Panc1 (cell line): Measurements from ENCODE around the gene PDCD11. TPM values are rescaled to one million over a fixed set of nuclear protein-coding genes. Genes with fewer than 3 reads are reported as not detected.

Experiments
- ATAC-seq: fragments of 200-7000 bp; cut with Tn5 transposase; 2 replicates; pipeline ENCODE4 v1.9.1; 2020; ENCODE audit warnings: mild to moderate bottlenecking, moderate library complexity
- BruUV-seq: library from RNA; stranded (reverse); fragments of 400-500 nt; replicated peaks from 2 replicates; lab custom pipeline; 2021; lab: Mats Ljungman, UMichigan
- CTCF ChIA-PET: fragments of 300-600 bp; sonication (Branson Sonifier 250); formaldehyde crosslinking; loops from one replicate; lab custom pipeline; 2022; ENCODE audit warnings: antibody characterized with exemption; lab: Charles Lee
- POLR2A ChIA-PET: fragments of 300-600 bp; sonication (Branson Sonifier 250); formaldehyde crosslinking; loops from one replicate; lab custom pipeline; 2022; ENCODE audit warnings: antibody characterized with exemption; lab: Charles Lee
- DNase-seq: peaks from one replicate; pipeline ENCODE4 v3.0.0-alpha.2; 2010; ENCODE audit warnings: low read depth, low spot score
- H3K27ac ChIP-seq: 2 replicates; pipeline ENCODE4 v1.5.1; 2011; ENCODE audit warnings: mild to moderate bottlenecking, low read length, inconsistent platforms
- H3K27me3 ChIP-seq: fragments of 200-500 bp; sonication (Bioruptor generic); 2 replicates; pipeline ENCODE4 v1.6.0; 2014; ENCODE audit warnings: low read length, inconsistent platforms; ENCODE audit not compliant: control insufficient read depth, insufficient read depth
- H3K36me3 ChIP-seq: fragments of 200-500 bp; sonication (Bioruptor generic); 2 replicates; pipeline ENCODE4 v1.5.1; 2014; ENCODE audit warnings: inconsistent platforms, mild to moderate bottlenecking, low read length, moderate library complexity; ENCODE audit not compliant: control insufficient read depth, insufficient read depth
- H3K4me1 ChIP-seq: 2 replicates; pipeline ENCODE4 v1.5.1; 2011; ENCODE audit warnings: inconsistent platforms, mild to moderate bottlenecking, low read length, moderate library complexity; ENCODE audit not compliant: control insufficient read depth, insufficient read depth
- H3K4me3 ChIP-seq, 2 experiments: 2 replicates each; pipeline ENCODE4 v1.5.1; 2011 to 2012; ENCODE audit warnings: low read depth in 2 of 2, low read length in 2 of 2, mild to moderate bottlenecking in 2 of 2, inconsistent platforms in 1 of 2, moderate library complexity in 1 of 2
- H3K9me3 ChIP-seq: fragments of 200-500 bp; sonication (Bioruptor generic); 2 replicates; pipeline ENCODE4 v1.5.1; 2014; ENCODE audit warnings: low read depth, mild to moderate bottlenecking, inconsistent platforms, low read length, moderate library complexity; ENCODE audit not compliant: control insufficient read depth, insufficient read depth
- CTCF ChIP-seq: fragments of 450-650 bp; IDR thresholded peaks from 2 replicates; pipeline ENCODE4 v1.5.1; 2017; ENCODE audit warnings: mild to moderate bottlenecking
- POLR2AphosphoS5 ChIP-seq: IDR thresholded peaks from 2 replicates; pipeline ENCODE4 v1.6.1; 2012; ENCODE audit warnings: mild to moderate bottlenecking, low read depth, low read length, moderate library complexity
- REST ChIP-seq, 2 experiments: IDR thresholded peaks; 2 replicates each; pipeline ENCODE4 v1.6.1; 2011 to 2012; ENCODE audit warnings: low read depth in 2 of 2, control low read depth in 1 of 2, low read length in 1 of 2, mild to moderate bottlenecking in 1 of 2, moderate library complexity in 1 of 2; ENCODE audit not compliant: insufficient read depth in 1 of 2
- SIN3A ChIP-seq: IDR thresholded peaks from 2 replicates; pipeline ENCODE4 v1.6.1; 2012; ENCODE audit warnings: low read depth, mild to moderate bottlenecking, low read length, moderate library complexity, borderline replicate concordance; ENCODE audit not compliant: insufficient read depth
- TCF7L2 ChIP-seq: IDR thresholded peaks from 2 replicates; pipeline ENCODE4 v1.6.1; 2011; ENCODE audit warnings: mild to moderate bottlenecking, low read depth, low read length, inconsistent platforms
- in situ Hi-C: cut with HindIII; loops from 2 replicates; pipeline ENCODE4 v1.10.0; 2016; ENCODE audit warnings: low sequenced_read_pairs, low pct_unique_long_range_greater_than_20kb
- intact Hi-C: fragments of 100-400 bp; cut with micrococcal nuclease; formaldehyde crosslinking; loops from one replicate; pipeline ENCODE4 v1.10.0; 2022; ENCODE audit not compliant: unreplicated experiment
- total RNA-seq: library from RNA; stranded (reverse); gene quantifications from one replicate; pipeline ENCODE4 v1.2.1, GENCODE V29; 2021; ENCODE audit not compliant: unreplicated experiment

Gene PDCD11
- total RNA-seq, 1 experiment from 2014 or later, result 92.8 TPM

- Histone ChIP-seq H3K27me3 (no peaks in the 10 kb centered on the region; the same call in 1 of the 2 replicates), H3K4me1 (no peaks in the 10 kb centered on the region), H3K4me3 (no peak overlapping the region), H3K36me3 (no peaks in the 10 kb centered on the region), H3K9me3 (no peaks in the 10 kb centered on the region), H3K27ac (no peak overlapping the region)
- ChIA-PET CTCF (no interaction called here), POLR2A (interaction anchor here (0.6 kb wide), 1 partner anchor 45 kb away, joined by 3 read pairs; no protein-coding TSS in a partner anchor)
- intact Hi-C loops (no loop called here), in situ Hi-C loops (no loop called here)
- no peak for DNase-seq
- BruUV-seq, result no TSS peak
- TF ChIP-seq CTCF (no peak), TCF7L2 (no peak), SIN3A (no peak), POLR2AphosphoS5 (no peak), REST (IDR thresholded peaks at IDR 0.05; ENCODE audit: insufficient read depth in 1 of 2, low read depth in 2 of 2, low read length in 1 of 2) (no peak)
- peak; percentile 32; the same call in 1 of the 2 replicates for ATAC-seq
These were observed 72.8 kb downstream of the PDCD11 start for GRCh38 chr10:103469201-103469600.

GRCh38 chr10:103470761-103471653 lies 74.6 kb downstream of the PDCD11 start:
- CTCF ChIA-PET, result interaction anchor here (1.4 kb wide), 1 partner anchor 122 kb away, joined by 3 read pairs; no protein-coding TSS in a partner anchor
- in situ Hi-C loops, result loop anchor here (10.0 kb wide), 1 partner anchor 76 kb away; the partner anchor contains the start of genes ATP5MK and PDCD11
- DNase-seq (no peak), ATAC-seq (no peak)
- H3K27ac ChIP-seq, result no peak overlapping the region
- no peak overlapping the region for H3K4me3 ChIP-seq
- no TSS peak for BruUV-seq
- no peaks in the 10 kb centered on the region for H3K9me3 ChIP-seq
- intact Hi-C loops, result no loop called here
- no peaks in the 10 kb centered on the region for H3K36me3 ChIP-seq
- no peaks in the 10 kb centered on the region; the same call in 1 of the 2 replicates for H3K27me3 ChIP-seq
- POLR2A ChIA-PET, result no interaction called here
- H3K4me1 ChIP-seq, result no peaks in the 10 kb centered on the region
- TF ChIP-seq CTCF (no peak), REST (IDR thresholded peaks at IDR 0.05; ENCODE audit: insufficient read depth in 1 of 2, low read depth in 2 of 2, low read length in 1 of 2) (no peak), POLR2AphosphoS5 (no peak), SIN3A (no peak), TCF7L2 (no peak)
